GM12878 (cell line): Measurements from ENCODE around the gene ZNF132. TPM values are rescaled to one million over a fixed set of nuclear protein-coding genes. Genes with fewer than 3 reads are reported as not detected.

ENCODE experiments used
- ATAC-seq: fragments of 200-7000 bp; cut with Tn5 transposase; 3 replicates; pipeline ENCODE4 v1.9.1; 2020; ENCODE audit warnings: mild to moderate bottlenecking, moderate library complexity
- BruUV-seq: library from RNA; stranded (reverse); fragments of 400-500 nt; replicated peaks from 2 replicates; lab custom pipeline; 2021; lab: Mats Ljungman, UMichigan
- CTCF ChIA-PET: fragments of 300-600 bp; sonication (Branson Sonifier 250); formaldehyde crosslinking; extraction: SDS; loops from one replicate; lab custom pipeline; 2021; ENCODE audit warnings: inconsistent platforms; lab: Yijun Ruan, JAX
- POLR2A ChIA-PET: fragments of 350-600 bp; formaldehyde crosslinking; extraction: SDS; loops from one replicate; lab custom pipeline; 2021; ENCODE audit warnings: inconsistent platforms; lab: Charles Lee
- RAD21 ChIA-PET: fragments of 300-600 bp; sonication (Branson Sonifier 250); formaldehyde crosslinking; loops from one replicate; lab custom pipeline; 2023; ENCODE audit warnings: antibody characterized with exemption; ENCODE audit not compliant: unreplicated experiment; lab: Charles Lee
- SMC1A ChIA-PET: fragments of 300-600 bp; sonication (Branson Sonifier 250); formaldehyde crosslinking; loops from one replicate; lab custom pipeline; 2023; ENCODE audit not compliant: unreplicated experiment, uncharacterized antibody; lab: Charles Lee
- DNase-seq: peaks from one replicate; pipeline ENCODE4 v3.0.0-alpha.2; 2011; ENCODE audit warnings: low read depth, low spot score
- FAIRE-seq: peaks from 3 replicates; lab custom pipeline; 2011; peaks lifted over from hg19 to GRCh38; lab: Jason Lieb, UNC
- H2AFZ ChIP-seq: 2 replicates; pipeline ENCODE4 v1.6.0; 2011; ENCODE audit warnings: low read depth, low read length, control low read depth; ENCODE audit not compliant: control insufficient read depth
- H3K27ac ChIP-seq: 2 replicates; pipeline ENCODE4 v1.5.1; 2011; ENCODE audit warnings: control low read depth; ENCODE audit not compliant: control insufficient read depth, insufficient read depth
- H3K27me3 ChIP-seq, 2 experiments: replicated peaks in 1 of 2; 2 replicates each; pipeline versions ENCODE4 v1.6.0 to v1.6.1; 2011; ENCODE audit warnings: low read length in 1 of 2; ENCODE audit not compliant: control insufficient read depth in 2 of 2, insufficient read depth in 2 of 2
- H3K36me3 ChIP-seq, 2 experiments: 2 replicates each; pipeline ENCODE4 v1.5.1; 2011; ENCODE audit warnings: low read length in 1 of 2; ENCODE audit not compliant: control insufficient read depth in 2 of 2, insufficient read depth in 2 of 2
- H3K4me1 ChIP-seq: 2 replicates; pipeline ENCODE4 v1.6.1; 2011; ENCODE audit warnings: mild to moderate bottlenecking, low read length, moderate library complexity, mixed read lengths; ENCODE audit not compliant: control insufficient read depth, insufficient read depth
- H3K4me2 ChIP-seq: 2 replicates; pipeline ENCODE4 v1.6.0; 2011; ENCODE audit warnings: control low read depth; ENCODE audit not compliant: control insufficient read depth, insufficient read depth
- H3K4me3 ChIP-seq: fragments of 200-600 bp; sonication (generic); 2 replicates; pipeline ENCODE4 v1.5.1; 2016
- H3K79me2 ChIP-seq: 2 replicates; pipeline ENCODE4 v1.6.0; 2011; ENCODE audit warnings: low read length; ENCODE audit not compliant: control insufficient read depth, insufficient read depth
- H3K9ac ChIP-seq: 2 replicates; pipeline ENCODE4 v1.8.0; 2011; ENCODE audit warnings: low read length, control low read depth, mixed read lengths; ENCODE audit not compliant: control insufficient read depth, insufficient read depth
- H3K9me3 ChIP-seq: replicated peaks from 3 replicates; pipeline ENCODE4 v1.5.1; 2011; ENCODE audit warnings: mild to moderate bottlenecking, low read length; ENCODE audit not compliant: control insufficient read depth, insufficient read depth
- H4K20me1 ChIP-seq: 2 replicates; pipeline ENCODE4 v1.6.0; 2011; ENCODE audit not compliant: control insufficient read depth, insufficient read depth
- CBX5 ChIP-seq: sonication (generic); IDR thresholded peaks from 2 replicates; pipeline ENCODE4 v1.6.1; 2016; ENCODE audit warnings: low read depth, moderate library complexity, mild to moderate bottlenecking, inconsistent platforms
- CEBPB ChIP-seq, 2 experiments: fragments of 150-350 bp in 1 of 2; IDR thresholded peaks; 2 replicates each; pipeline ENCODE4 v1.6.1; 2012 to 2014; ENCODE audit warnings: low read depth in 2 of 2, low read length in 2 of 2, borderline replicate concordance in 1 of 2, inconsistent platforms in 1 of 2
- E2F4 ChIP-seq: IDR thresholded peaks from 2 replicates; pipeline ENCODE4 v1.6.1; 2012; ENCODE audit warnings: low read depth, low read length, improper control_type of control experiment
- PAX5 ChIP-seq: IDR thresholded peaks from 2 replicates; pipeline ENCODE4 v1.6.1; 2011; ENCODE audit warnings: low read depth, low read length, borderline replicate concordance
- PAX8 ChIP-seq: fragments of 450-650 bp; IDR thresholded peaks from 2 replicates; pipeline ENCODE4 v1.6.1; 2017; ENCODE audit warnings: mild to moderate bottlenecking, moderate library complexity
- STAT1 ChIP-seq: fragments of 450-650 bp; conservative IDR thresholded peaks from 2 replicates; pipeline ENCODE4 v1.6.1; 2014; ENCODE audit warnings: antibody characterized with exemption, mild to moderate bottlenecking
- USF2 ChIP-seq: IDR thresholded peaks from 2 replicates; pipeline ENCODE4 v1.6.1; 2011; ENCODE audit warnings: low read depth, low read length, improper control_type of control experiment, borderline replicate concordance
- WGBS: methylation state at CpG from one replicate; pipeline ENCODE4 v1.1.6; 2016; ENCODE audit warnings: low lambda C conversion rate; ENCODE audit not compliant: insufficient replicate concordance, insufficient coverage; ENCODE audit errors: missing lambda C conversion rate; 5-methylcytosine and 5-hydroxymethylcytosine counted together
- in situ Hi-C: fragments of 300-500 bp; cut with MboI; formaldehyde crosslinking; loops from 9 replicates; pipeline ENCODE4 v1.14.3; 2018; ENCODE audit warnings: mixed read lengths
- intact Hi-C: fragments of 100-400 bp; cut with micrococcal nuclease; formaldehyde crosslinking; loops from one replicate; pipeline ENCODE4 v1.14.2; 2022; ENCODE audit not compliant: unreplicated experiment
- polyA plus RNA-seq, 11 experiments: library from polyadenylated mRNA; depleted of rRNA in 4 of 11; unstranded in 6 of 11; stranded (reverse) in 5 of 11; fragments of >200 nt; fragmentation: Nextera tagmentation in 4 of 11; fragmentation: Illumina TruSeq in 1 of 11; extraction: Ambion mirVana in 4 of 11; extraction: Trizol in 1 of 11; gene quantifications; 1 replicate in 1 of 11; 2 replicates in 10 of 11; pipeline versions ENCODE4 v1.2.1 to v1.2.3, GENCODE V29; 2011 to 2016; ENCODE audit warnings: inconsistent platforms in 2 of 11, missing spikeins in 2 of 11, low read depth in 1 of 11
- total RNA-seq, 4 experiments: library from RNA; depleted of rRNA in 3 of 4; stranded (reverse); fragments of >200 nt in 3 of 4; fragmentation: Illumina TruSeq in 1 of 4; extraction: Trizol in 1 of 4; gene quantifications; 2 replicates each; pipeline versions ENCODE4 v1.2.1 to v1.2.3, GENCODE V29; 2013 to 2021

The ZNF132 gene
- total and polyA plus RNA-seq, 10 of the 15 experiments (the other 5 are each of a cell fraction or from before 2014, with no cell fraction given): 0.56 to 4.0 (median 2.3) TPM

- no peak for TF ChIP-seq USF2
- TF ChIP-seq PAX5: no peak
- no peak for TF ChIP-seq STAT1
- TF ChIP-seq CBX5: no peak
- TF ChIP-seq PAX8: no peak
- no peak for TF ChIP-seq CEBPB (IDR thresholded peaks at IDR 0.05; ENCODE audit: borderline replicate concordance in 1 of 2, low read depth in 2 of 2, low read length in 2 of 2)
Measured at GRCh38 chr19:58400316-58400915, 39.5 kb downstream of the ZNF132 start (continued).

GRCh38 chr19:58399903-58400302 lies 40.0 kb downstream of the ZNF132 start:
- Histone ChIP-seq H4K20me1 (no peaks in the 10 kb centered on the region), H3K36me3 (peaks cover 0 to 6% of the 10 kb centered on the region in 2 experiments; a peak in 3 of 4 replicates), H2AFZ (no peak overlapping the region), H3K4me1 (peaks cover 10% of the 10 kb centered on the region), H3K27me3 (no peaks in the 10 kb centered on the region), H3K27ac (no peak overlapping the region), H3K4me3 (no peak overlapping the region), H3K79me2 (no peaks in the 10 kb centered on the region), H3K4me2 (no peak overlapping the region), H3K9me3 (no peaks in the 10 kb centered on the region), H3K9ac (no peak overlapping the region)
- ChIA-PET SMC1A (no interaction called here), RAD21 (no interaction called here), CTCF (no interaction called here), POLR2A (interaction anchor here (0.6 to 1.6 kb wide), 2 partner anchors 9 to 18 kb away, joined by 5 read pairs; partner anchors contain the start of gene ZNF584)
- DNase-seq (no peak), ATAC-seq (no peak), FAIRE-seq (no peak)
- intact Hi-C loops (no loop called here), in situ Hi-C loops (no loop called here)
- no CpG with 5 or more reads among the region's 3 CpGs for WGBS
- no TSS peak for BruUV-seq
- TF ChIP-seq E2F4: no peak
